Endothelial cell of umbilical vein (primary cell): ENCODE results near the gene BABAM2. TPM values are rescaled to one million over a fixed set of nuclear protein-coding genes. Genes with fewer than 3 reads are reported as not detected.

Experiments used
- BruUV-seq: library from RNA; stranded (reverse); fragments of 400-500 nt; replicated peaks from 2 replicates; lab custom pipeline; 2021; lab: Mats Ljungman, UMichigan
- CTCF ChIA-PET: fragments of 300-600, 350-600 bp; sonication (Branson Sonifier 250); formaldehyde crosslinking; loops from one replicate; lab custom pipeline; 2021; ENCODE audit warnings: antibody characterized with exemption, inconsistent platforms; lab: Charles Lee
- POLR2A ChIA-PET: fragments of 300-600, 350-600 bp; sonication (Branson Sonifier 250); formaldehyde crosslinking; loops from one replicate; lab custom pipeline; 2021; ENCODE audit warnings: antibody characterized with exemption, inconsistent platforms; lab: Charles Lee
- DNase-seq: peaks from one replicate; pipeline ENCODE4 v3.0.0-alpha.2; 2011; ENCODE audit warnings: low read depth, low spot score
- FAIRE-seq: peaks from 2 replicates; lab custom pipeline; 2011; peaks lifted over from hg19 to GRCh38; lab: Jason Lieb, UNC
- H2AFZ ChIP-seq: 2 replicates; pipeline ENCODE4 v1.6.0; 2012; ENCODE audit warnings: low read depth, low read length, control low read depth, inconsistent platforms
- H3K27ac ChIP-seq: 2 replicates; pipeline ENCODE4 v1.5.1; 2011; ENCODE audit warnings: low read depth, mild to moderate bottlenecking, control low read depth, low read length, moderate library complexity; ENCODE audit not compliant: insufficient read depth
- H3K27me3 ChIP-seq, 2 experiments: 2 replicates each; pipeline versions ENCODE4 v1.6.0 to v1.6.1; 2011; ENCODE audit warnings: low read length in 2 of 2, mixed read lengths in 1 of 2; ENCODE audit not compliant: control insufficient read depth in 2 of 2, insufficient read depth in 2 of 2
- H3K36me3 ChIP-seq, 2 experiments: 2 replicates in 1 of 2; 3 replicates in 1 of 2; pipeline ENCODE4 v1.5.1; 2011; ENCODE audit warnings: low read length in 2 of 2, mild to moderate bottlenecking in 1 of 2, moderate library complexity in 1 of 2; ENCODE audit not compliant: control insufficient read depth in 2 of 2, insufficient read depth in 2 of 2; ENCODE audit errors: extremely low read depth in 1 of 2
- H3K4me1 ChIP-seq: 3 replicates; pipeline ENCODE4 v1.5.1; 2011; ENCODE audit warnings: mild to moderate bottlenecking, low read length; ENCODE audit not compliant: control insufficient read depth, insufficient read depth; ENCODE audit errors: extremely low read depth
- H3K4me2 ChIP-seq: 2 replicates; pipeline ENCODE4 v1.6.1; 2011; ENCODE audit warnings: low read length, control low read depth, mixed read lengths; ENCODE audit not compliant: insufficient read depth
- H3K4me3 ChIP-seq, 3 experiments: fragments of 200-600 bp in 1 of 3; sonication (generic), shearing (Covaris generic) in 1 of 3; replicated peaks in 1 of 3; 2 replicates each; pipeline ENCODE4 v1.5.1; 2011 to 2016; ENCODE audit warnings: control low read depth in 3 of 3, low read length in 3 of 3, mild to moderate bottlenecking in 2 of 3, inconsistent platforms in 1 of 3, low read depth in 1 of 3, moderate library complexity in 1 of 3; ENCODE audit not compliant: insufficient read depth in 1 of 3
- H3K79me2 ChIP-seq: 2 replicates; pipeline ENCODE4 v1.6.0; 2012; ENCODE audit warnings: low read length, inconsistent platforms; ENCODE audit not compliant: control insufficient read depth, insufficient read depth
- H3K9ac ChIP-seq: replicated peaks from 2 replicates; pipeline ENCODE3; 2011; ENCODE audit warnings: low read length, control low read depth; ENCODE audit not compliant: insufficient read depth; ENCODE audit errors: extremely low read depth
- H3K9me1 ChIP-seq: replicated peaks from 3 replicates; pipeline ENCODE4 v1.6.0; 2011; ENCODE audit warnings: mild to moderate bottlenecking, low read length; ENCODE audit not compliant: control insufficient read depth, insufficient read depth; ENCODE audit errors: extremely low read depth
- H3K9me3 ChIP-seq: replicated peaks from 2 replicates; pipeline ENCODE4 v1.5.1; 2012; ENCODE audit warnings: low read length, inconsistent platforms; ENCODE audit not compliant: control insufficient read depth, insufficient read depth
- H4K20me1 ChIP-seq: replicated peaks from 2 replicates; pipeline ENCODE3; 2011; ENCODE audit warnings: mild to moderate bottlenecking, low read length; ENCODE audit not compliant: control insufficient read depth, insufficient read depth; ENCODE audit errors: extremely low read depth
- EZH2 ChIP-seq: IDR thresholded peaks from 2 replicates; pipeline ENCODE4 v1.6.1; 2012; ENCODE audit warnings: borderline replicate concordance, low read depth, mild to moderate bottlenecking, moderate library complexity, low read length, inconsistent platforms; ENCODE audit not compliant: severe bottlenecking
- FOS ChIP-seq: IDR thresholded peaks from 2 replicates; pipeline ENCODE4 v1.6.1; 2011; ENCODE audit warnings: mild to moderate bottlenecking, low read length, moderate library complexity, borderline replicate concordance; ENCODE audit not compliant: insufficient read depth
- GATA2 ChIP-seq: IDR thresholded peaks from 2 replicates; pipeline ENCODE4 v1.7.0; 2011; ENCODE audit warnings: low read depth, mild to moderate bottlenecking, moderate library complexity, mixed read lengths, low read length; ENCODE audit not compliant: insufficient read length, insufficient read depth
- MYC ChIP-seq: IDR thresholded peaks from one replicate; pipeline ENCODE4 v1.6.1; 2011; ENCODE audit warnings: mild to moderate bottlenecking, low read depth, low read length
- POLR2A ChIP-seq: IDR thresholded peaks from 2 replicates; pipeline ENCODE4 v1.6.1; 2012; ENCODE audit warnings: low read depth, mild to moderate bottlenecking, control low read depth, low read length
- POLR2AphosphoS5 ChIP-seq: IDR thresholded peaks from 2 replicates; pipeline ENCODE4 v1.6.1; 2012; ENCODE audit warnings: low read depth, mild to moderate bottlenecking, control low read depth, low read length, moderate library complexity; ENCODE audit not compliant: insufficient read depth
- dilution Hi-C: fragments of 300-500 bp; cut with MboI; formaldehyde crosslinking; loops from one replicate; pipeline ENCODE4 v1.15.0; 2019; ENCODE audit warnings: low sequenced_read_pairs; ENCODE audit not compliant: extremely low pct_ligation_motif_present
- intact Hi-C: fragments of 100-400 bp; cut with micrococcal nuclease; formaldehyde crosslinking; loops from one replicate; pipeline ENCODE4 v1.10.0; 2022
- polyA plus RNA-seq, 4 experiments: library from polyadenylated mRNA; depleted of rRNA in 3 of 4; stranded (reverse) in 3 of 4; unstranded in 1 of 4; fragments of >200 nt; gene quantifications; 2 replicates each; pipeline versions ENCODE4 v1.2.1 to v1.2.3, GENCODE V29; 2011 to 2012; ENCODE audit warnings: missing spikeins in 1 of 4
- total RNA-seq: library from RNA; stranded (reverse); gene quantifications from 2 replicates; pipeline ENCODE4 v1.2.3, GENCODE V29; 2021
- TF ChIP-seq, protein P1 (sequence below), 2 donors: IDR thresholded peaks; 1 replicate in 1 of 2; 2 replicates in 1 of 2; pipeline ENCODE4 v1.5.1; 2011; ENCODE audit warnings: low read length in 2 of 2, mild to moderate bottlenecking in 2 of 2, moderate library complexity in 2 of 2, control low read depth in 1 of 2, inconsistent platforms in 1 of 2, low read depth in 1 of 2; ENCODE audit not compliant: insufficient read depth in 1 of 2; ENCODE audit errors: extremely low read depth in 1 of 2
- TF ChIP-seq, protein P2 (sequence below): IDR thresholded peaks from 2 replicates; pipeline ENCODE4 v1.6.1; 2011; ENCODE audit not compliant: insufficient read depth, insufficient read length

BABAM2 gene
- total and polyA plus RNA-seq, 2 donors (not counting 3 experiments of a cell fraction or from before 2014, with no cell fraction given) = 19.9 to 27.6 TPM

DNA sequence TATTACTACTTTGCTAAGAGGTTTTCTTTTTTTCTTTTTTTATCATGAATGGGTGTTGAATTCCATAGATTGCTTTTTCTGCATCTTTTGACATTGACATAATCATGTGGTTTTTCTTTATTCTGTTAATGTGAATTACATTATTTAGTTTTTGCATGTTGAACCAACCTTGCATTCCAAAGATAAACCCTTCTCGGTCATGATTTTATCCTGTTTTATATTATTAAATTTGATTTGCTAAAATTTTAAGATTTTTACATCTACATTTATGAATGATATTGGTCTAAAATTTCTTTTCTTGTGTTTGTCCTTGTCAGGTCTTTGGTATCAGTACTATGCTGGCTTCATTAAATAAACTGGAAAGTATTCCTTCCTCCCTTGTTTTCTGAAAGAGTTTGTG lies 414.7 kb downstream of the BABAM2 start:
- DNase-seq (no peak), FAIRE-seq (no peak)
- no peak overlapping the region for H3K27ac ChIP-seq
- POLR2A ChIA-PET = no interaction called here
- peaks cover 5% of the 10 kb centered on the region for H3K4me1 ChIP-seq
- H3K4me2 ChIP-seq = no peak overlapping the region
- CTCF ChIA-PET = no interaction called here
- no TSS peak for BruUV-seq
- H3K79me2 ChIP-seq = no peaks in the 10 kb centered on the region
- TF ChIP-seq POLR2A (no peak), POLR2AphosphoS5 (no peak), FOS (no peak)
- TF ChIP-seq, protein P1, sequence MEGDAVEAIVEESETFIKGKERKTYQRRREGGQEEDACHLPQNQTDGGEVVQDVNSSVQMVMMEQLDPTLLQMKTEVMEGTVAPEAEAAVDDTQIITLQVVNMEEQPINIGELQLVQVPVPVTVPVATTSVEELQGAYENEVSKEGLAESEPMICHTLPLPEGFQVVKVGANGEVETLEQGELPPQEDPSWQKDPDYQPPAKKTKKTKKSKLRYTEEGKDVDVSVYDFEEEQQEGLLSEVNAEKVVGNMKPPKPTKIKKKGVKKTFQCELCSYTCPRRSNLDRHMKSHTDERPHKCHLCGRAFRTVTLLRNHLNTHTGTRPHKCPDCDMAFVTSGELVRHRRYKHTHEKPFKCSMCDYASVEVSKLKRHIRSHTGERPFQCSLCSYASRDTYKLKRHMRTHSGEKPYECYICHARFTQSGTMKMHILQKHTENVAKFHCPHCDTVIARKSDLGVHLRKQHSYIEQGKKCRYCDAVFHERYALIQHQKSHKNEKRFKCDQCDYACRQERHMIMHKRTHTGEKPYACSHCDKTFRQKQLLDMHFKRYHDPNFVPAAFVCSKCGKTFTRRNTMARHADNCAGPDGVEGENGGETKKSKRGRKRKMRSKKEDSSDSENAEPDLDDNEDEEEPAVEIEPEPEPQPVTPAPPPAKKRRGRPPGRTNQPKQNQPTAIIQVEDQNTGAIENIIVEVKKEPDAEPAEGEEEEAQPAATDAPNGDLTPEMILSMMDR (IDR thresholded peaks at IDR 0.05; ENCODE audit: extremely low read depth in 1 of 2, insufficient read depth in 1 of 2, low read depth in 1 of 2, low read length in 2 of 2) = no peak
- H3K9ac ChIP-seq = no peak overlapping the region
- H3K9me3 ChIP-seq = no peaks in the 10 kb centered on the region
- no peaks in the 10 kb centered on the region for H3K36me3 ChIP-seq
- H2AFZ ChIP-seq = no peak overlapping the region
- H3K27me3 ChIP-seq = no peaks in the 10 kb centered on the region
- dilution Hi-C loops (no loop called here), intact Hi-C loops (no loop called here)
- no peaks in the 10 kb centered on the region for H4K20me1 ChIP-seq
- H3K9me1 ChIP-seq = no peaks in the 10 kb centered on the region
- no peak overlapping the region for H3K4me3 ChIP-seq

DNA sequence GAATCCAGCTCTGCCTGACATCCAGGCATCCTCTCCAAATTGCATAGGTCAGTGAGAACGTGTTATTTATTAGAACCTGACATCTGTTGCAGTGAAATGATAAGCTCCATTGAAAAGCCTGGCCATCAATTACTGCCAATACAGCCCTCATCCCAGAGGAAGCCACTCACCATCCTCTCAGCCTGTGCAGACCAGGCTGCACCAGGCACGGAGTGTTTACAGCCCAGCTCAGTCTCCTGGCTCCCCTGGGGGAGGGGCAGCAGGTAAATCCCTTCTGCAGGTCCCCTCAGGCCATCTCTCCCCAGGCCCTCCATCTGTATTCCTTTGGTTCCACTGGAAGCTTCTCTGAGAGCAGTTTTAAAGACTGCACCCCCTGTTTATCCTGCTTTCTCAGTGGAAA lies 419.6 kb downstream of the BABAM2 start:
- no peak for FAIRE-seq
- no TSS peak for BruUV-seq
- H3K4me2 ChIP-seq = no peak overlapping the region
- ChIA-PET CTCF (no interaction called here), POLR2A (no interaction called here)
- no peaks in the 10 kb centered on the region for H3K9me3 ChIP-seq
- DNase-seq = no peak
- no peaks in the 10 kb centered on the region for H3K79me2 ChIP-seq
- dilution Hi-C loops = no loop called here
- H3K27me3 ChIP-seq = no peaks in the 10 kb centered on the region
- H2AFZ ChIP-seq = no peak overlapping the region
- no peaks in the 10 kb centered on the region for H3K9me1 ChIP-seq
- H3K36me3 ChIP-seq = no peaks in the 10 kb centered on the region
- TF ChIP-seq GATA2 (no peak), EZH2 (no peak), MYC (no peak), POLR2A (no peak), FOS (no peak), POLR2AphosphoS5 (no peak)
- TF ChIP-seq, protein P1 (IDR thresholded peaks at IDR 0.05; ENCODE audit: extremely low read depth in 1 of 2, insufficient read depth in 1 of 2, low read depth in 1 of 2, low read length in 2 of 2) = no peak
- TF ChIP-seq, protein P2, sequence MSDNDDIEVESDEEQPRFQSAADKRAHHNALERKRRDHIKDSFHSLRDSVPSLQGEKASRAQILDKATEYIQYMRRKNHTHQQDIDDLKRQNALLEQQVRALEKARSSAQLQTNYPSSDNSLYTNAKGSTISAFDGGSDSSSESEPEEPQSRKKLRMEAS = no peak
- H3K9ac ChIP-seq = no peak overlapping the region
- H3K4me1 ChIP-seq = no peaks in the 10 kb centered on the region
- no peaks in the 10 kb centered on the region for H4K20me1 ChIP-seq
- no peak overlapping the region for H3K27ac ChIP-seq
- no peak overlapping the region for H3K4me3 ChIP-seq
- intact Hi-C loops = no loop called here
